ENCODE measurements around the gene GAS7. TPM values are rescaled to one million over a fixed set of nuclear protein-coding genes. Genes with fewer than 3 reads are reported as not detected.

The GAS7 gene
- total RNA-seq, 1 donor from 2014 or later: 19.5 TPM

- Mint-ChIP-seq H3K4me1 (ENCODE audit: unreplicated experiment) (no peaks in the 10 kb centered on the region), H3K9me3 (peaks cover 12% of the 10 kb centered on the region)
- TF ChIP-seq CTCF (conservative IDR thresholded peaks at IDR 0.05): no peak
Measured at GRCh38 chr17:9862220-9862619, 336.2 kb downstream of the GAS7 start.

GRCh38 chr17:9860851-9861250 is 337.6 kb downstream of the GAS7 start:
- DNase-seq (ENCODE audit: extremely low spot score, unreplicated experiment): no peak
- Mint-ChIP-seq H3K9me3 (peaks cover 12% of the 10 kb centered on the region), H3K27ac (no peak overlapping the region)

More at GRCh38 chr17:9862220-9862619, 336.2 kb downstream of the GAS7 start:
- DNase-seq (ENCODE audit: extremely low spot score, unreplicated experiment): no peak
- Mint-ChIP-seq H3K36me3 (no peaks in the 10 kb centered on the region), H3K4me3 (no peak overlapping the region), H3K27me3 (peaks cover 10% of the 10 kb centered on the region), H3K27ac (no peak overlapping the region)

More at GRCh38 chr17:9860851-9861250, 337.6 kb downstream of the GAS7 start:
- Mint-ChIP-seq H3K4me1 (ENCODE audit: unreplicated experiment) (no peaks in the 10 kb centered on the region), H3K36me3 (no peaks in the 10 kb centered on the region), H3K27me3 (peaks cover 10% of the 10 kb centered on the region), H3K4me3 (no peak overlapping the region)
- TF ChIP-seq CTCF (conservative IDR thresholded peaks at IDR 0.05): no peak

Other genes starting within 250 kb of the GAS7 start
- gene MYH13, start 174.4 kb upstream of the GAS7 start, total RNA-seq (ENCODE audit: low replicate concordance): not detected in 2 replicates
- gene MYH8, start 223.3 kb upstream of the GAS7 start, total RNA-seq (ENCODE audit: low replicate concordance): 0.05 and 0.68 TPM in 2 replicates

Data from type B pancreatic cell (in vitro differentiated cells).